ENCODE results near the gene HNRNPUL1. TPM values are rescaled to one million over a fixed set of nuclear protein-coding genes. Genes with fewer than 3 reads are reported as not detected.

HNRNPUL1 gene
- total and polyA plus RNA-seq, 2 experiments from 2014 or later = 111 to 112 TPM

DNA sequence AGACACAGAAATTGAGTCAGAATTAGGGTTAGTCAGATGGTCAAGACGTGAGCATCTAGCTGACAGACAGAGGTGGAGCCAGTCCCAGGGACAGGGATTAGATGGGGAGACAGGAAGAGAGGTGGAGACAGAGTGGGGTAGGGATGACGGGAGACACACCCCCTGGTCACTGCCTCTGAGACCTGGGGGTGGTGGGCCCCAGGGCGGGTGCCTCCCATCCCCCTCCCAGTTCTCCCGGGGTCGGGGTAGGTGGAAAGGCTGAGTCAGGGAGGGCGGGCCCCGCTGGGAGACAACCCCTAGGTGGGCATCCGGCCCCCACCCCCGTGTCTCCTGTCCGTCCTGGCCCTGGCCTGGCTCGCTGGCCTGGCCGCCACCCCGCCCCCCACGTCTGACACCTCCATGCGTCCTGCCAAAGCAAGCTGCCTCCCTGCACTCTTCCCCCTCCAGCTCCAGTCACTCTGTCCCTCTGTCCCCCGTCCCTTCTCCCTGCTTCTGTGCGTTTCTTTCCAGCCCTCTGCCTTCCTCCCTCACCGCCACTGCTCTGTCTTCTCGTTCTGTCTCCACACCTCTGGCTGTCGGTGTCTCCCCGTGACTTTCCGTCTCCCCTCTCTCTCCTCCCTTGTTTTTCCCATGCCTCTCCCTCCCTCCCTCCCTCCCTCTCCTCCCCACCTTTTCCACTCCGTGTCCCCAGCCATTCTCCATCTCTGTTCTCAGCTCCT lies 60.9 kb downstream of the HNRNPUL1 start:
- Histone ChIP-seq H3F3A (ENCODE audit: insufficient read depth) (peaks cover 59% of the 10 kb centered on the region), H3K36me3 (ENCODE audit: low read depth) (0 out of 2 replicates have a peak, but pooled peaks cover 3% of the 10 kb centered on the region), H3K4me2 (ENCODE audit: unreplicated experiment) (peak overlapping the region; percentile 64), H3K9me2 (ENCODE audit: insufficient read depth) (no peaks in the 10 kb centered on the region), H3K9me3 (ENCODE audit: low read depth) (no peaks in the 10 kb centered on the region), H3K79me2 (ENCODE audit: insufficient read depth) (peaks cover 13% of the 10 kb centered on the region), H2AFZ (no peak overlapping the region), H3K4me1 (ENCODE audit: insufficient read depth) (peaks cover 54% of the 10 kb centered on the region), H3K27ac (peak overlapping the region; percentile 100), H3K4me3 (peak overlapping the region; percentile 46), H3K27me3 (replicated peaks; ENCODE audit: insufficient read depth) (no peaks in the 10 kb centered on the region), H4K20me1 (ENCODE audit: insufficient read depth) (no peaks in the 10 kb centered on the region), H3K9ac (peak overlapping the region; percentile 92)
- peak; percentile 92 for DNase-seq
- TF ChIP-seq EZH2 (IDR thresholded peaks at IDR 0.05; ENCODE audit: insufficient read depth, poor library complexity, severe bottlenecking) (no peak), EZH2phosphoT487 (IDR thresholded peaks at IDR 0.05; ENCODE audit: insufficient read depth, low read depth) (no peak)
- WGBS, 2 experiments (ENCODE audit: low coverage in 1 of 2, low lambda C conversion rate in 2 of 2, missing lambda C conversion rate in 2 of 2) = 2 to 4% methylated on average over 2 to 23 of the region's 23 CpGs
- in situ Hi-C loops (cut with MboI) = no loop called here

DNA sequence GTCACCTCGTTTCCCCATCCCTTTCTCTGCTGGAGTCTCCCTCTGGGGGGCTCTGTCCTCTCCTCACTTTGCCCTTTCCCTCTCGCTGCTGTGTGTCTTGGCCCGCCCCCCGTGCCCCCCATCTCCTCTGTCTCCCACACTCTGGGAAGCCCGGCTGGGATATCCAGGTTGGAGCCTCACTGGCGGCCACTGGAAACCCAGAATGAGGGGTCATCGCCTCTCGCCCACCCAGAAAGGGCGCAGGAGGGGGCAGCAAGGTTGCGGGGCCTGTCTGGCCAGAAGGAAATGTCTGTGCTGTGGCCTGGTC lies 61.4 kb downstream of the HNRNPUL1 start:
- WGBS, 2 experiments (ENCODE audit: low coverage in 1 of 2, low lambda C conversion rate in 2 of 2, missing lambda C conversion rate in 2 of 2) = 5 to 9% methylated on average over 6 to 10 of the region's 10 CpGs
- Histone ChIP-seq H3K36me3 (ENCODE audit: low read depth) (peaks cover 3% of the 10 kb centered on the region; the same call in 1 of the 2 replicates), H3K27me3 (replicated peaks; ENCODE audit: insufficient read depth) (no peaks in the 10 kb centered on the region)

DNA sequence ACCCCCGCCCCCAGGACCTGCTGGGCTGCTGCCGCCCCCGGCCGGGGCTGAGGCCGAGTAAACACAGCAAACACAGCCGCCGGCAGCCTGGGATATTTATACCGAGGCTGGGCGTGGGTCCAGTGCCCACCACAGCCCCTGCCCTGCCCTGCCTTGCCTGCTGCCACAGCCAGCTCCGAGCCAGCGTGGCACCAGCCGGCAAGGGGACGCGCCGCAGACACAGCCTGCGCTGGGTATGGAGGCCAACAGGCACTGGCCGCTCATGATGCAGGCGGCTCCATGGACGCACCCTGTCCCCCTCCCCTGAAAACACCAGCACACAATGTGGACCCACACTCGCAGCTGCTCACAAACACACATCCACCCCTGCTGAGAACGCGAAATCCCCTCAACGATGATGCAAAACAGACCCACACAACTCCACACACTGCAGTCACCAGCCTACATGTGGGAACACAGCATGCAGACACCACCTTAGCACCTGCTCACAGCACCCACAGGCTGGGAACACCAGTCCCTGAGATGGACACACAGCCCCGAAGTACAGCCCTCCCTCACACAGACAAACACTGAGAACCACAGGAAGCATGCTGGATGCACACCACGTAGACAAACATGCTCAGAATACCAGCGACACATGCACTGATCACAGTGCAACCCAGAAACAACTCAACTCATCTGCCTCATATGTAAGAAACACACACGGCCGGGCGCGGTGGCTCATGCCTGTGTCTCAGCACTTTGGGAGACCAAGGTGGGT lies 62.0 kb downstream of the HNRNPUL1 start:
- Histone ChIP-seq H3K36me3 (ENCODE audit: low read depth) (peaks cover 3% of the 10 kb centered on the region; the same call in 1 of the 2 replicates), H3K4me3 (peak overlapping the region; percentile 46), H3K27ac (peak overlapping the region; percentile 100), H3F3A (ENCODE audit: insufficient read depth) (peaks cover 59% of the 10 kb centered on the region), H3K9me2 (ENCODE audit: insufficient read depth) (no peaks in the 10 kb centered on the region), H3K27me3 (replicated peaks; ENCODE audit: insufficient read depth) (no peaks in the 10 kb centered on the region), H2AFZ (no peak overlapping the region), H3K4me1 (ENCODE audit: insufficient read depth) (peaks cover 54% of the 10 kb centered on the region), H4K20me1 (ENCODE audit: insufficient read depth) (no peaks in the 10 kb centered on the region), H3K79me2 (ENCODE audit: insufficient read depth) (peaks cover 13% of the 10 kb centered on the region), H3K9me3 (ENCODE audit: low read depth) (no peaks in the 10 kb centered on the region), H3K4me2 (ENCODE audit: unreplicated experiment) (peak overlapping the region; percentile 64), H3K9ac (peak overlapping the region; percentile 92)
- peak; percentile 81 for DNase-seq
- 16 to 25% methylated on average over 23 to 30 of the region's 30 CpGs for WGBS, 2 experiments (ENCODE audit: low coverage in 1 of 2, low lambda C conversion rate in 2 of 2, missing lambda C conversion rate in 2 of 2)
- TF ChIP-seq EZH2phosphoT487 (IDR thresholded peaks at IDR 0.05; ENCODE audit: insufficient read depth, low read depth) (no peak), EZH2 (IDR thresholded peaks at IDR 0.05; ENCODE audit: insufficient read depth, poor library complexity, severe bottlenecking) (no peak)
- in situ Hi-C loops (cut with MboI) = no loop called here

More for the DNA sequence above, 61.4 kb downstream of the HNRNPUL1 start:
- Histone ChIP-seq H3K4me2 (ENCODE audit: unreplicated experiment) (peak overlapping the region; percentile 64), H3K4me1 (ENCODE audit: insufficient read depth) (peaks cover 54% of the 10 kb centered on the region), H3K79me2 (ENCODE audit: insufficient read depth) (peaks cover 13% of the 10 kb centered on the region), H3K27ac (peak overlapping the region; percentile 100), H4K20me1 (ENCODE audit: insufficient read depth) (no peaks in the 10 kb centered on the region), H3K4me3 (peak overlapping the region; percentile 46), H3K9ac (peak overlapping the region; percentile 92), H3F3A (ENCODE audit: insufficient read depth) (peaks cover 64% of the 10 kb centered on the region), H2AFZ (no peak overlapping the region), H3K9me2 (ENCODE audit: insufficient read depth) (no peaks in the 10 kb centered on the region), H3K9me3 (ENCODE audit: low read depth) (no peaks in the 10 kb centered on the region)
- in situ Hi-C loops (cut with MboI) = no loop called here
- no peak for TF ChIP-seq EZH2 (IDR thresholded peaks at IDR 0.05; ENCODE audit: insufficient read depth, poor library complexity, severe bottlenecking)
- TF ChIP-seq EZH2phosphoT487 (IDR thresholded peaks at IDR 0.05; ENCODE audit: insufficient read depth, low read depth) = no peak
- DNase-seq = no peak

DNA sequence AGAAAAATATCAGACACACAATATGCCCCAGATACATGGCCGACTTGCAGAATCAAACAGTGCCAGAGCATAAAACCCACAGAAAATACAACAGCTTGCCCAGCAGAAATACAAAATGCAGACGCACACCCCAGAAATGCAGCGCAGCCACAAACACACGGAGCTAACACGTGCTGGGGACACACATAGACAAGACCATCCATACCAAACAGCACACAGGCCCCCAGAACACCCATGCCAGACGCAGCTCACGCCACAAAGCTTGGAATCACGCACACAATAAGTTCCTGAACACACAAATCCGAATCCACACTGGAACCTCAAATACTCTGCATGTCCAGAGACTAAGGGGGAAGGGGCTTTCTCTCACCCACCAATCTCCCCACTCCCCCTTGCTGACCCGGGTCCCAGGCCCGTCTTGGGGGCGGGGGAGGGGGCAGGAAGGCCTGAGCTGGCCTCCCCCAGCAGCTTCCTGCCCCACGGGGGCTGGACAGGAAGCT lies 63.0 kb downstream of the HNRNPUL1 start:
- H3K36me3 ChIP-seq (ENCODE audit: low read depth) = peaks cover 6% of the 10 kb centered on the region; the same call in 1 of the 2 replicates

More for the DNA sequence above, 63.0 kb downstream of the HNRNPUL1 start:
- peaks cover 15% of the 10 kb centered on the region for H3K79me2 ChIP-seq (ENCODE audit: insufficient read depth)
- H3K9me3 ChIP-seq (ENCODE audit: low read depth) = no peaks in the 10 kb centered on the region
- no peaks in the 10 kb centered on the region for H3K9me2 ChIP-seq (ENCODE audit: insufficient read depth)
- H3K4me2 ChIP-seq (ENCODE audit: unreplicated experiment) = no peak overlapping the region
- H3K9ac ChIP-seq = peak overlapping the region; percentile 92
- peak overlapping the region; percentile 100 for H3K27ac ChIP-seq
- 63 to 75% methylated on average over 11 to 13 of the region's 13 CpGs for WGBS, 2 experiments (ENCODE audit: low coverage in 1 of 2, low lambda C conversion rate in 2 of 2, missing lambda C conversion rate in 2 of 2)
- no peaks in the 10 kb centered on the region for H3K27me3 ChIP-seq (replicated peaks; ENCODE audit: insufficient read depth)
- no peak overlapping the region for H2AFZ ChIP-seq
- in situ Hi-C loops (cut with MboI) = no loop called here
- no peaks in the 10 kb centered on the region for H4K20me1 ChIP-seq (ENCODE audit: insufficient read depth)
- TF ChIP-seq EZH2phosphoT487 (IDR thresholded peaks at IDR 0.05; ENCODE audit: insufficient read depth, low read depth) = no peak
- no peak for TF ChIP-seq EZH2 (IDR thresholded peaks at IDR 0.05; ENCODE audit: insufficient read depth, poor library complexity, severe bottlenecking)
- peaks cover 48% of the 10 kb centered on the region for H3K4me1 ChIP-seq (ENCODE audit: insufficient read depth)
- DNase-seq = no peak
- peaks cover 53% of the 10 kb centered on the region for H3F3A ChIP-seq (ENCODE audit: insufficient read depth)
- H3K4me3 ChIP-seq = no peak overlapping the region
